Spinal cord (tissue), 10 donors: ENCODE data around the gene RAET1E. TPM values are rescaled to one million over a fixed set of nuclear protein-coding genes. Genes with fewer than 3 reads are reported as not detected.

Experiments used
- DNase-seq, 6 donors: peaks; one replicate each; pipeline versions ENCODE4 v3.0.0 to v3.0.0-alpha.2; 2013 to 2015; ENCODE audit warnings: low spot score in 6 of 6, low read depth in 4 of 6
- H3K27ac ChIP-seq: one replicate; pipeline ENCODE4 v1.5.1; 2013; ENCODE audit warnings: low read depth, low read length, control low read depth
- H3K27me3 ChIP-seq: one replicate; pipeline ENCODE4 v1.6.1; 2013; ENCODE audit warnings: low read length; ENCODE audit not compliant: control insufficient read depth, insufficient read depth
- H3K36me3 ChIP-seq: one replicate; pipeline ENCODE4 v1.6.1; 2013; ENCODE audit warnings: low read length; ENCODE audit not compliant: control insufficient read depth, insufficient read depth
- H3K4me1 ChIP-seq: one replicate; pipeline ENCODE4 v1.6.1; 2013; ENCODE audit warnings: low read length; ENCODE audit not compliant: control insufficient read depth, insufficient read depth
- H3K4me3 ChIP-seq: one replicate; pipeline ENCODE4 v1.5.1; 2013; ENCODE audit warnings: low read depth, low read length, control low read depth
- H3K9me3 ChIP-seq: one replicate; pipeline ENCODE4 v1.6.1; 2013; ENCODE audit warnings: low read length; ENCODE audit not compliant: control insufficient read depth, insufficient read depth
- WGBS: methylation state at CpG from one replicate; pipeline ENCODE4 v1.1.5; 2013; ENCODE audit warnings: missing lambda C conversion rate; ENCODE audit not compliant: insufficient coverage; 5-methylcytosine and 5-hydroxymethylcytosine counted together
- polyA plus RNA-seq, 2 donors: library from polyadenylated mRNA; unstranded; fragments of 120-200 nt; gene quantifications; one replicate each; pipeline ENCODE4 v1.2.1, GENCODE V29; 2013; ENCODE audit not compliant: insufficient read length in 2 of 2
- total RNA-seq, 2 donors: library from RNA; depleted of rRNA in 1 of 2; stranded (reverse); fragments of 120-200 nt in 1 of 2; fragments of >200 nt in 1 of 2; gene quantifications; one replicate each; pipeline versions ENCODE4 v1.2.3 to v1.2.4, GENCODE V29; 2013 to 2014
- donor health status: healthy.

The RAET1E gene
- total and polyA plus RNA-seq, 4 donors: 0.32 to 1.0 TPM; not detected in 2

GRCh38 chr6:149903938-149904611, 6.2 kb upstream of the RAET1E start:
- Histone ChIP-seq H3K36me3 (peaks cover 5% of the 10 kb centered on the region), H3K27ac (no peak overlapping the region), H3K4me1 (no peaks in the 10 kb centered on the region), H3K27me3 (no peaks in the 10 kb centered on the region), H3K4me3 (no peak overlapping the region), H3K9me3 (peaks cover 6% of the 10 kb centered on the region)
- WGBS: 74% methylated on average over 5 of the region's 5 CpGs
- no peak for DNase-seq

DNA sequence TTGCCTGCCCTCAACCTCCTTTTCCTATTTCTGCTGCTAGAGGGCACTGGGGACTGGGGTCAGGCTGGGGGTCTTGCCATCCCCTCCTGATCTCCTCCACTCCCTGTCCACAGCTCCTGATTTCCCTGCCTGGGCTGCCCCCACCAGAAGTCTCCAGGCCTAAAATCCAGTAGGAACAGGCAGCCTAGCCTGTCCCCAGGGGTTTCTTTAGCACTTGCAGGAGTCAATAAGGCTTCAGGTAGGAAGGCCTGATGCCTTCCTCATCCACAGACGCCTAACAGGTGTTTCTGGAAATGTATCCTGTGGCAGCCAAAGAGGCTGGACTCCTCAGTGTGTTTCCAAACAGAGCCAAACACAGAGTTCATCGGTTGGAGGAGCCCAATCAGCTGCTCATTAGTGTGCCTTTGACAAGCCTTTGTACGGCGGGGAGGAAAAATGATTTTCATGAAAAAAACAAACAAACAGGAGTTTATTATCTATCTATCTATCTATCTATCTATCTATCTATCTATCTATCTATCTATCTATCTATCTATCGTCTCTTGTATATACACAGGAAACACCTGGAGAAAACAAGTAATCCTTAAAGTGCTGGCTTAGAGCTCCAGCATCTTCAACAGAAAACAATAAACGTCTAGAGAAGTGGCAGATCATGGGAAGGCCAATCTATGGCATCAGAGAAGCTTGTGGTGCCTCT, 3.7 kb upstream of the RAET1E start:
- H3K4me1 ChIP-seq: no peaks in the 10 kb centered on the region
- peaks cover 5% of the 10 kb centered on the region for H3K36me3 ChIP-seq
- no peaks in the 10 kb centered on the region for H3K27me3 ChIP-seq
- no peak overlapping the region for H3K4me3 ChIP-seq
- H3K9me3 ChIP-seq: no peaks in the 10 kb centered on the region
- no peak for DNase-seq
- WGBS: 100% methylated on average over 2 of the region's 6 CpGs
- no peak overlapping the region for H3K27ac ChIP-seq

DNA sequence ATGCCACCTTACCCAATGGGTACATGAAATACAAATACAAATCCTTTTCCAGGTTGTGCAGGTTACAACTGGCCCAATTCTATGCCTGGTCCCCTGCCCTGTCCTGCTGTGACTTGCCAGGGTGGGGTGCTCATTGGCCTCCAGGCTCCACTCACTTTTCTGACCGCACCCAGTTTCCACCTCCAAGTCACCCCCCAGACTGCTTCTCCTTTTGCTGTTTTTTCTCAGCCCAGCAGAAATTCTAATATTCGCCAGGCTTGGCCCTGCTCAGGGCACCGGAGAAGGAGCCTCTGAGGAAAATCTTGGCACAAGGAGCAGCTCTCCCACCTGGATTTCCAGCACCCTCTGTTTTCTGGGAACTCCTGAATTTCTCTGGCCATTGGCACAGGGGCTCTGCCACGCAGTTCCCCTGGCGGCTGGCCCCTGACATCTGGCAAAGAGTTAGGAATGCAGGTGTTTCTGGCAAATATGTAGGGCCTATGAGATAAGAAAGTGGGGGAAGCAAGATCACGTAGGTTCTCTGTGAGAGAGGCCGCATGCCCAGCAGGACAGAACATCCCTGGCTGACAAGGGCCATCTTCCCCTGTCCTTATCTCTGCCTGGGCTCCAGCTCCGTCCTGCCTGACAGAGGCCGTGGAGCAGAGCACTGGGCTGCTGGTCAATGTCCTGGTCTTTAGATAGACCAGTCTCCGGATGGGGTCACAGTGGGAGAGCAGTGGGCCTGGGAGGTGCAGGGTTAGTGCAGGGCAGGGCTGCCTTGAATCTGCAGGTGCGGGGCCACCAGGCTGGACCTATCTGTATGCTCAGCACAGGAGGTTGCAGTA, 2.9 kb upstream of the RAET1E start:
- 91% methylated on average over 10 of the region's 11 CpGs for WGBS
- peaks cover 5% of the 10 kb centered on the region for H3K36me3 ChIP-seq
- H3K27ac ChIP-seq: no peak overlapping the region
- H3K27me3 ChIP-seq: no peaks in the 10 kb centered on the region
- no peaks in the 10 kb centered on the region for H3K4me1 ChIP-seq
- no peak for DNase-seq
- H3K9me3 ChIP-seq: no peaks in the 10 kb centered on the region
- no peak overlapping the region for H3K4me3 ChIP-seq

GRCh38 chr6:149899926-149900619, 2.2 kb upstream of the RAET1E start:
- Histone ChIP-seq H3K9me3 (no peaks in the 10 kb centered on the region), H3K27ac (no peak overlapping the region), H3K27me3 (no peaks in the 10 kb centered on the region), H3K36me3 (peaks cover under 1% of the 10 kb centered on the region), H3K4me1 (no peaks in the 10 kb centered on the region), H3K4me3 (no peak overlapping the region)
- 68% methylated on average over 6 of the region's 7 CpGs for WGBS
- no peak for DNase-seq

- WGBS: 90% methylated on average over 6 of the region's 6 CpGs
- DNase-seq: no peak
These were observed 1.6 kb upstream of the RAET1E start for GRCh38 chr6:149899486-149899885.

GRCh38 chr6:149898966-149899365, 1.1 kb upstream of the RAET1E start:
- no peak overlapping the region for H3K27ac ChIP-seq
- 88% methylated on average over 6 of the region's 9 CpGs for WGBS
- H3K27me3 ChIP-seq: no peaks in the 10 kb centered on the region
- H3K4me1 ChIP-seq: no peaks in the 10 kb centered on the region
- no peak for DNase-seq
- no peaks in the 10 kb centered on the region for H3K9me3 ChIP-seq
- H3K36me3 ChIP-seq: no peaks in the 10 kb centered on the region
- H3K4me3 ChIP-seq: no peak overlapping the region

More at GRCh38 chr6:149899486-149899885, 1.6 kb upstream of the RAET1E start:
- Histone ChIP-seq H3K9me3 (no peaks in the 10 kb centered on the region), H3K4me3 (no peak overlapping the region), H3K27ac (no peak overlapping the region), H3K4me1 (no peaks in the 10 kb centered on the region), H3K27me3 (no peaks in the 10 kb centered on the region), H3K36me3 (no peaks in the 10 kb centered on the region)

- WGBS: 87% methylated on average over 8 of the region's 13 CpGs
- no peak for DNase-seq
- H3K36me3 ChIP-seq: no peaks in the 10 kb centered on the region
- no peak overlapping the region for H3K27ac ChIP-seq
- H3K27me3 ChIP-seq: no peaks in the 10 kb centered on the region
- H3K9me3 ChIP-seq: no peaks in the 10 kb centered on the region
- H3K4me1 ChIP-seq: no peaks in the 10 kb centered on the region
- no peak overlapping the region for H3K4me3 ChIP-seq
These were observed 757 bp downstream of the RAET1E start for GRCh38 chr6:149897015-149897697.

DNA sequence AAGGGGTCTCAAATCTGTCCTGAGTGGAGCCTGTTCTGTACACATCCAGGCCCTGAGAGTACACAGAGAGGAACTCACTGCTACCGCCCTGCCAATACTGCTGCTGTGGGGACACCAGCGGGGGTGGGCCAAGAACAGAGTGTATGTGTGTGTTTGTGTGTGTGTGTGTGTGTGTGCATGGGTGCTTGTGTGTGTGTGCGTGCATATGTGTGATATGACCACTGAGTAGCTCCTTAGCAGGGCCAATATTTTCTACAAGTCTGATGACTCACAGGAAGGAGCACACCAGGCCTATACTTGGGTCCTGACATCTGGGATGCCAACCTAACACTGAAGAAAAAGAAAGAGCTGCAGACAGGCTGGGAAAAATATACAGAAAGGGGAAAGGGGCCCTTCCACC, 1.4 kb downstream of the RAET1E start:
- no peaks in the 10 kb centered on the region for H3K36me3 ChIP-seq
- H3K9me3 ChIP-seq: no peaks in the 10 kb centered on the region
- 100% methylated on average over 2 of the region's 3 CpGs for WGBS
- no peak overlapping the region for H3K4me3 ChIP-seq
- no peaks in the 10 kb centered on the region for H3K27me3 ChIP-seq
- H3K27ac ChIP-seq: no peak overlapping the region
- H3K4me1 ChIP-seq: no peaks in the 10 kb centered on the region
- DNase-seq: no peak

DNA sequence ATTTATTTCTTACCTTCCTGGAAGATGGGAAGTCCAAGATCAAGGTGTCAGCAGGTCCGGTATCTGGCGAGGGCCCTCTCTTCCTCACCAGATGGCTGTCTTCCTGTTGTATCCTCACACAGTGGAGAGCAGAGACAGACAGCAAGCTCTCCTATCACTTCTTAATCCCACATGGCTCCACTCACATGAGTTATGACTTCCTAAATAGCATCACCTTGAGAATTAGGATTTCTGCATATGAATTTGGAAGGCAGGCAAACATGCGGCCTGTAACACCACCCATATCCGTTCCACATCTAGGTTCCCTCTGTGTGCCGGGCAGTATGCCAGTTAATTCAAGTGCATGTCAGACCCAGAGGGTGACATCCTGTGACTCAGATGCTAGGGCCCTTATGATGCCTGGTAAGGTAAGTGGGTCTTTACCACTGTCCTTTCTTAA, 2.1 kb downstream of the RAET1E start:
- no peak overlapping the region for H3K4me3 ChIP-seq
- no peaks in the 10 kb centered on the region for H3K9me3 ChIP-seq
- H3K27me3 ChIP-seq: no peaks in the 10 kb centered on the region
- 84% methylated on average over 5 of the region's 5 CpGs for WGBS
- no peak overlapping the region for H3K27ac ChIP-seq
- H3K36me3 ChIP-seq: no peaks in the 10 kb centered on the region
- no peaks in the 10 kb centered on the region for H3K4me1 ChIP-seq
- DNase-seq: no peak
